ENCODE results near the gene MPDU1.

MPDU1 gene

DNA sequence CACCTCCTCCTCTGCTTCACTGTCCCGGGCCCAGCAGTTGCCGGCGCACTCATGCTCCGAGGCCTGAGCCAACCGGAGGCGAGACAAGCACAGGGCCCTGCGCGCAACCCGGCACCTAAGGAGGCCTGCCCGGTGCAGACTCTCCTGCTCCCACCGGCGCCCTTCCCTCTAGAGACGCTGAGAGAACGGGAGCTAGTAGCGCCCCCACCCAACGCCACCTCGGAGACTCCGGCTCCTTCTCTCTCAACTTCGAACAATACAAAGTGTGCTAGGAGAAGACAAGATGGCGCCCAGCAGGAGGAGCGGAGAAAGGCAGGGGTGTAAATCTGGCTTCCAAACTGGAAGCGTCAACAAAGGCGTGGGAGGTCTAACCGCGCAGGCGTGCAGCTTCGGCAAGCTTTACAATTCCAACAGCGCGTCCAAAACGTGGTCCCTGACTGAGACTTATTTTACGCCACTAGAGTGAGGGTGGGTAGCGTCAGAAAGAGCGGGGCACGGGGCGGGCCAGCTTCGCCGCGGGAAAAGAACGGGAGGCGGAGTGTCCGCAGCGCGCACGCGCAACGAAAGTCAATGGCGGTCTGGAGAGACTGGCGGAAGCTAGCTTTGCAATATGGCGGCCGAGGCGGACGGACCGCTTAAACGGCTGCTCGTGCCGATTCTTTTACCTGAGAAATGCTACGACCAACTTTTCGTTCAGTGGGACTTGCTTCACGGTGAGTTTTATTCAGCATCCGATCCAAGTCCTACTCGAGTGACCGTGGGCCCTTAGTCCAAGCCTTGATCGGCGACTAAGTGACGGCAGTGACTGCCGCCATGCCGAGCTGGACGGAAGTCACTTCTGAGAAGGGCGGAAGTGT lies at the start of gene MPDU1:
Gene MPDU1 (plus strand): TSS at position 600 of the 857 bp plus-strand sequence. CDS start 11 bp downstream, at position 611.
- Histone ChIP-seq H3K4me3 (ENCODE audit: low read length in 2 of 2) (peak within 1 kb of the TSS; percentile 89 to 96), H3K9me3 (ENCODE audit: control insufficient read depth in 2 of 2, low read length in 2 of 2) (no peaks in the 10 kb centered on the region), H3K9ac (ENCODE audit: low read depth in 1 of 2, low read length in 2 of 2) (peak within 1 kb of the TSS; percentile 94 to 96), H3K27me3 (ENCODE audit: control insufficient read depth in 2 of 2, insufficient read depth in 2 of 2, low read length in 2 of 2) (no peaks in the 10 kb centered on the region), H3K4me1 (ENCODE audit: control insufficient read depth in 2 of 2, insufficient read depth in 2 of 2, low read length in 2 of 2) (peaks cover 34 to 40% of the 10 kb centered on the region in 2 donors), H3K36me3 (ENCODE audit: control insufficient read depth in 2 of 2, insufficient read depth in 2 of 2, low read length in 2 of 2) (peaks cover 23% of the 10 kb centered on the region in 2 donors), H3K27ac (ENCODE audit: low read depth in 2 of 2, low read length in 2 of 2) (peak within 1 kb of the TSS; percentile 97 to 99)

DNA sequence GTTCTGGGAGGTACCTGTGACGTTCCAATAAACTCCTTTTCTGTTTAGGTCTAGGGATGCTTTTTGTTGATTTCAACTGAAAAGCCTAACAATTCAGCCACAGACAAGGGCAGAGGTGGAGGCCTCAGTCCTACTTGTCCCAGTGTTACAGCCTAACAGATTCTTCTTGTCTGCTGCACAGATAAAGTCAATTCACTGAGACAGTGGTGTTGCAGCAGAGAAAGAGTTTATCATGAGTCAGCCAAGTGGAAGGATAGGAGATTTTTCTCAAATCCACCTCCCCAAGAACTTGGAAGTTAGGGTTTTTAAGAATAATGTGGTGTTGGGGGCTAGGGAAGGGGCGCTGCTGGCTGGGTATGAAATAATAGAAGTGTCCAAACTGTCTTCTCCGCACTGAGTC lies 45.6 kb upstream of the MPDU1 start:
- Histone ChIP-seq H3K27me3 (ENCODE audit: control insufficient read depth in 2 of 2, insufficient read depth in 2 of 2, low read length in 2 of 2) (no peaks in the 10 kb centered on the region), H3K9ac (ENCODE audit: low read depth in 1 of 2, low read length in 2 of 2) (no peak overlapping the region), H3K4me3 (ENCODE audit: low read length in 2 of 2) (no peak overlapping the region), H3K27ac (ENCODE audit: low read depth in 2 of 2, low read length in 2 of 2) (no peak overlapping the region), H3K36me3 (ENCODE audit: control insufficient read depth in 2 of 2, insufficient read depth in 2 of 2, low read length in 2 of 2) (no peaks in the 10 kb centered on the region), H3K4me1 (ENCODE audit: control insufficient read depth in 2 of 2, insufficient read depth in 2 of 2, low read length in 2 of 2) (no peaks in the 10 kb centered on the region), H3K9me3 (ENCODE audit: control insufficient read depth in 2 of 2, low read length in 2 of 2) (peaks cover 0 to 6% of the 10 kb centered on the region in 2 donors)

DNA sequence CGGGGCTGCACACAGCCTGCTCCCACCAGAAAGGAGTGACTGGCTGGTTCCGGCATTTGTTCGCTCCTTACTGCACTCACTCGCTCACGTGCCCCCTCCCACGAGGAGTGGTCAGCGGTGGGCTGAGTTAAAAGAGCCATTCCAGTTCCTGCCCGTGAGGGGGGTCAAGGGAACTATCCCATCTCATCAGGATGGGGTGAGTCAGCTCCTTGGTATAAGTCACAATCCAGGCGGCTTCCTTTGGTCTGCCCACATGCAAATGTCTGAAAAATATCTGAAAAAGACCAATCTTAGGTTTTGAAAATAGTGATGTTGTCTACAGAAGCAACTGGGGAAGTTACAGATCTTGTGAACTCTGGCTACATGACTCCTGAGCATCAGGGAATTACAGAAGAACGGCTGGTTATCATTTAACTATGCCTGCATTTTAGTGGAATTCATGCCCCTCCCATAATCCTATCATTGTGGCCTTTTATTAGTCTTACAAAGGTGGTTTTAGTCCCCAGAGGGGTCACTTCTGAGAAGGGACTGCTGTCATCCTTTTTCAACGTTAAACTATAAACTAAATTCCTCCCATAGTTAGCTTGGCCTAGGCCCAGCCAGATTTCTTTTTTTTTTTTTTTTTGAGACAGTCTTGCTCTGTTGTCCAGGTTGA lies 44.6 kb upstream of the MPDU1 start:
- H3K27ac ChIP-seq (ENCODE audit: low read depth in 2 of 2, low read length in 2 of 2), result no peak overlapping the region
- no peaks in the 10 kb centered on the region for H3K36me3 ChIP-seq (ENCODE audit: control insufficient read depth in 2 of 2, insufficient read depth in 2 of 2, low read length in 2 of 2)
- no peak overlapping the region for H3K4me3 ChIP-seq (ENCODE audit: low read length in 2 of 2)
- H3K9me3 ChIP-seq (ENCODE audit: control insufficient read depth in 2 of 2, low read length in 2 of 2), result peaks cover 0 to 6% of the 10 kb centered on the region in 2 donors
- H3K4me1 ChIP-seq (ENCODE audit: control insufficient read depth in 2 of 2, insufficient read depth in 2 of 2, low read length in 2 of 2), result no peaks in the 10 kb centered on the region
- no peak overlapping the region for H3K9ac ChIP-seq (ENCODE audit: low read depth in 1 of 2, low read length in 2 of 2)
- H3K27me3 ChIP-seq (ENCODE audit: control insufficient read depth in 2 of 2, insufficient read depth in 2 of 2, low read length in 2 of 2), result no peaks in the 10 kb centered on the region

DNA sequence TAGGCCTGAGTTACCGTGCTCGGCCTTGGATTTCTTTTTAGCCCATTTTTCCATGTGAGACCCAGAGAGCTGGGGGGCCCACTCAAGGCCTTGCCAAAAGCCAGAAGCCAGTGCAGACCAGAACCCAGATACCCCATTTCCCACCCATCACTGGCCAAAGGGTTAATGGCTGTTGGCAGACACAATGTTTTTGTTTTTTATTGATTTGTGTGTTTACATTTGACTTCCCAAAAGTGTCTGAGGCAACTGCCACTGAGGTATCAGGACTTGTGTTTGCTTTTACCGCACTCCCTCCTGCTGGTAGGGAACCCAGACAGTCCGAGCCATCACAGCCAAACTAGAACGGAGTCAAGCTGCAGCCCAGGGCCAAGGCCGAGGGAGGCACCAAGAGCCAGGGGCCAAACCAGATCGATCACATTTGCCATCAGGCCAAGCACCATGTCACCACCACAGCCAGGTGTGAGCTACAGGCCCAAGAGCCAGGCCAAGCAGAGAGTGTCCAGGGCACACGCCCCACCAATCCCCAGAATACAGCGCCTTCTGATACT lies 42.5 kb upstream of the MPDU1 start:
- no peaks in the 10 kb centered on the region for H3K36me3 ChIP-seq (ENCODE audit: control insufficient read depth in 2 of 2, insufficient read depth in 2 of 2, low read length in 2 of 2)
- no peak overlapping the region for H3K4me3 ChIP-seq (ENCODE audit: low read length in 2 of 2)
- no peaks in the 10 kb centered on the region for H3K27me3 ChIP-seq (ENCODE audit: control insufficient read depth in 2 of 2, insufficient read depth in 2 of 2, low read length in 2 of 2)
- H3K9me3 ChIP-seq (ENCODE audit: control insufficient read depth in 2 of 2, low read length in 2 of 2), result peaks cover 0 to 6% of the 10 kb centered on the region in 2 donors
- H3K4me1 ChIP-seq (ENCODE audit: control insufficient read depth in 2 of 2, insufficient read depth in 2 of 2, low read length in 2 of 2), result no peaks in the 10 kb centered on the region
- no peak overlapping the region for H3K9ac ChIP-seq (ENCODE audit: low read depth in 1 of 2, low read length in 2 of 2)
- H3K27ac ChIP-seq (ENCODE audit: low read depth in 2 of 2, low read length in 2 of 2), result no peak overlapping the region

DNA sequence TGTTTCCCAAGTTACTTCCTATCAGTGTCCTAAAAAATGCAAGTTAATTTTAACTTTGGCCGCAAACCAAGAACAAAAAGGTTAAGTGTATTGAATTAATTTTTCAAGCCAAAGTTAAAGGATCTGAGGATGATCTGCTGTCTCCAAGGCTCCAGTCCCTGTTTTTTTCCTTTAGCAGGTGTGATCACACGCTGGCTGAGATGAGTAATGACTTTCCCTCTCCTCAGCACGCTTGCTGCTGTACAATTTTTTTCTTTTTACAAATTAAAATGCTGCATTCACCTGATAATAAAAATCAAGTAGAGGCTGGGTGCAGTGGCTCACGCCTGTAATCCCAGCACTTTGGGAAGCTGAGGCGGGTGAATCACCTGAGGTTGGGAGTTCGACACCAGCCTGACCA lies 38.7 kb upstream of the MPDU1 start:
- Histone ChIP-seq H3K4me1 (ENCODE audit: control insufficient read depth in 2 of 2, insufficient read depth in 2 of 2, low read length in 2 of 2) (peaks cover 12 to 13% of the 10 kb centered on the region in 2 donors), H3K27me3 (ENCODE audit: control insufficient read depth in 2 of 2, insufficient read depth in 2 of 2, low read length in 2 of 2) (no peaks in the 10 kb centered on the region), H3K4me3 (ENCODE audit: low read length in 2 of 2) (no peak overlapping the region), H3K27ac (ENCODE audit: low read depth in 2 of 2, low read length in 2 of 2) (no peak overlapping the region), H3K9ac (ENCODE audit: low read depth in 1 of 2, low read length in 2 of 2) (no peak overlapping the region), H3K36me3 (ENCODE audit: control insufficient read depth in 2 of 2, insufficient read depth in 2 of 2, low read length in 2 of 2) (no peaks in the 10 kb centered on the region), H3K9me3 (ENCODE audit: control insufficient read depth in 2 of 2, low read length in 2 of 2) (no peaks in the 10 kb centered on the region)

DNA sequence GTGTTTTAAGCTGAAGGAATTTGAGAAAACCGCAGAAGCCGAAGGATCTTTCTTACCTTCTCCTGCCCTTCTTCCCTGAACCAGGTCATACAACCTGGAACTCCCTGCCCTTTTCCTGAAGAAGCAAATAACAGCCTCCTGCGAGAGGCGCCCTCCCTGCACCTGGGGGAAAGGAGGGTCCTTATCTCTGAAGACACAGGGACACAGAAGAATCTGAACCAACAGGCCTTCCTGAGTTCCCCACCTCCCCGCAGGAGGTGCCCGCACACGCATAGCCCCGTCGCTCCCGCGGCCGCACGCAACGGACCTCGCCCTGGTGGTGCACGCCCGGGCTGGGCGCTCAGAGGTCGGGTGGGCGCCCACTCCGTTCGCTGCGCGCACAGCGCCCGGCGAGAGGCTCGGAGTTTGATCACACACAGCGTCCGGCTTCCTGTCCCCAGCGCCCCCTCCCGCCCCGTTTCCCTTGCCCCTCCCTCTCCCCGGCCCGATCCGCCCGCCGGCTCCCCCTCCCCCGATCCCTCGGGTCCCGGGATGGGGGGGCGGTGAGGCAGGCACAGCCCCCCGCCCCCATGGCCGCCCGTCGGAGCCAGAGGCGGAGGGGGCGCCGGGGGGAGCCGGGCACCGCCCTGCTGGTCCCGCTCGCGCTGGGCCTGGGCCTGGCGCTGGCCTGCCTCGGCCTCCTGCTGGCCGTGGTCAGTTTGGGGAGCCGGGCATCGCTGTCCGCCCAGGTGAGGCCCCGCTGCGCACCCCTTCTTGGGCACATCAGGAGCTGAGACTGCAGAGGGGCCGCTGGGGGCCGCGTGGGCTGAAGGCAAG lies 34.9 kb upstream of the MPDU1 start, which contains the start of gene TNFSF12:
Gene TNFSF12 (plus strand): TSS at position 474 of the 816 bp plus-strand sequence. CDS start 96 bp downstream, at position 570.
- Histone ChIP-seq H3K4me1 (ENCODE audit: control insufficient read depth in 2 of 2, insufficient read depth in 2 of 2, low read length in 2 of 2) (peaks cover 14% of the 10 kb centered on the region in 2 donors), H3K36me3 (ENCODE audit: control insufficient read depth in 2 of 2, insufficient read depth in 2 of 2, low read length in 2 of 2) (peaks cover 0 to under 1% of the 10 kb centered on the region in 2 donors), H3K27me3 (ENCODE audit: control insufficient read depth in 2 of 2, insufficient read depth in 2 of 2, low read length in 2 of 2) (no peaks in the 10 kb centered on the region), H3K4me3 (ENCODE audit: low read length in 2 of 2) (peak within 1 kb of the TSS; percentile 71 to 89), H3K9ac (ENCODE audit: low read depth in 1 of 2, low read length in 2 of 2) (peak within 1 kb of the TSS; percentile 82 to 89), H3K27ac (ENCODE audit: low read depth in 2 of 2, low read length in 2 of 2) (peak within 1 kb of the TSS; percentile 67 to 80), H3K9me3 (ENCODE audit: control insufficient read depth in 2 of 2, low read length in 2 of 2) (no peaks in the 10 kb centered on the region)

DNA sequence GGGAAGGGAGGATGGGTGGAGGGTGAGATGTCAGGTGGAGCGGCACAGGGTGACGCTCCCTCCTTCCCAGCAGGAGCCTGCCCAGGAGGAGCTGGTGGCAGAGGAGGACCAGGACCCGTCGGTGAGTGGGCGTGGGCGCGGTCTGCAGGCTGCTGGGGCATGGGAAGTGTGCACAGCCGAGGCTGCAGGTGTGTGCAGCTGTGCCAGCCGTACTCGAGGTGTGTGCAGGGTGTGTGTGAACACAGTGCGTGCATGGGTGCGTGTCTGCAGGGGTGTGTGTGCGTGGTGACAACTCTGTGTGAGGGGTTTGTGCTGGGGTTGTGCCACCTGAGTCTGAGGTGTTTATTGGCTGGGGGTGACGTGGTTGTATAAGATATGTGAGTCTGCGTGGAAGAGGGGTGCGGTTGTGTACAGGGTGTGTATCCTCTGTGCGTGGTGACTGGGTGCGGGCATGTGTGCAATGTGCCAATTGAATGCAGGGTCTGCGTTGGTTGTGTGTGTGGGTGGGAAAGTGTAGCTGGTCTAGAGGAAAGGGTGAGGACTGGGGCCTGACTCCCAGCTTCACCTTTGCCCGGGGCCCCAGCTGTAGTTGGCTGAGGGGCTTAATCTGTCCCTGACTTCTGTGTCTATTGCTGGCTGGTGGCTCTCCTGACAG lies 34.1 kb upstream of the MPDU1 start:
- Histone ChIP-seq H3K9me3 (ENCODE audit: control insufficient read depth in 2 of 2, low read length in 2 of 2) (no peaks in the 10 kb centered on the region), H3K9ac (ENCODE audit: low read depth in 1 of 2, low read length in 2 of 2) (peak overlapping the region; percentile 52 to 82), H3K36me3 (ENCODE audit: control insufficient read depth in 2 of 2, insufficient read depth in 2 of 2, low read length in 2 of 2) (peaks cover 0 to 3% of the 10 kb centered on the region in 2 donors), H3K4me1 (ENCODE audit: control insufficient read depth in 2 of 2, insufficient read depth in 2 of 2, low read length in 2 of 2) (peaks cover 14% of the 10 kb centered on the region in 2 donors), H3K27ac (ENCODE audit: low read depth in 2 of 2, low read length in 2 of 2) (peak overlapping the region; percentile 67 to 80), H3K27me3 (ENCODE audit: control insufficient read depth in 2 of 2, insufficient read depth in 2 of 2, low read length in 2 of 2) (no peaks in the 10 kb centered on the region), H3K4me3 (ENCODE audit: low read length in 2 of 2) (peak overlapping the region; percentile 71 to 83)

DNA sequence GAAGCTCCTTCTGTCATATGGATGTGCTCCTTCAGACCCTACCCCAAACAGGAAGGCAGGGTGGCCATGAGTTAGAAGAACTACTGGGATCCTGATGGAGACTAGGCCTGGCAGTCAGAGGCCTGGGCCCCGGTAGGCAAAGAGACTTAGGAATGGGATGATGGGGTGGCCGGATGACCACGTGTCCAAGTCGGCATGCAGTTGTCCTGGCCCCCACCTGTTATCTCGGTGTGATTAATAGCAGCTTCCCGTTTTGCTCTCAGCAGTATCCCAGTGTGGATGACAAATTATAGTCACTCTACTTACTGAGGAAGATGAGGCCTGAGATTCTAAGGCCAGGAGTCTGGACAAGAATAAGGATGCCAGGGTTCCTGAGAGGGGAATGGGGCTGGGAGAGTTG lies 33.3 kb upstream of the MPDU1 start:
- peaks cover 0 to 3% of the 10 kb centered on the region in 2 donors for H3K36me3 ChIP-seq (ENCODE audit: control insufficient read depth in 2 of 2, insufficient read depth in 2 of 2, low read length in 2 of 2)
- peak overlapping the region in 1 of 2 donors; percentile 82 for H3K9ac ChIP-seq (ENCODE audit: low read depth in 1 of 2, low read length in 2 of 2)
- peak overlapping the region in 1 of 2 donors; percentile 67 for H3K27ac ChIP-seq (ENCODE audit: low read depth in 2 of 2, low read length in 2 of 2)
- H3K27me3 ChIP-seq (ENCODE audit: control insufficient read depth in 2 of 2, insufficient read depth in 2 of 2, low read length in 2 of 2), result no peaks in the 10 kb centered on the region
- H3K4me1 ChIP-seq (ENCODE audit: control insufficient read depth in 2 of 2, insufficient read depth in 2 of 2, low read length in 2 of 2), result peaks cover 14% of the 10 kb centered on the region in 2 donors
- no peaks in the 10 kb centered on the region for H3K9me3 ChIP-seq (ENCODE audit: control insufficient read depth in 2 of 2, low read length in 2 of 2)
- H3K4me3 ChIP-seq (ENCODE audit: low read length in 2 of 2), result no peak overlapping the region

DNA sequence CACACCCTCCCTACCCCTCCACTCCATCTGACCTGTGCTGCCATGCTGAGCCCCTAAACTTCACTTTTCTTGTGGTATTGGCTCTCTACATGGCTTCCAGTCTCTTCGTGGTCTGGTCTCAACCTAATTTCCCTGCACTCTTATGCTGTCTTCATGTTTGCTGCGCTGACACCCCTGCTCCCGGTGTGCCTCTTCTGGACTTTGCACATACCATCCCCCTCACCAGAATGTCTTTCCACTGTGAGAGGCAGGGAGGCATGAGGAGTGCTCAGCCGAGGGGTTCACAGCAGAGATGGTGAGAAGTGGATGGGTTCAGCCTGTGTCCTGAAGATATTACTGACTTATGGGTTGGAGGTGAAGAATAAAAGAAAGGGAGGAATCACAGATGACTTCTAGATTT lies 32.3 kb upstream of the MPDU1 start:
- Histone ChIP-seq H3K9ac (ENCODE audit: low read depth in 1 of 2, low read length in 2 of 2) (no peak overlapping the region), H3K27ac (ENCODE audit: low read depth in 2 of 2, low read length in 2 of 2) (no peak overlapping the region), H3K9me3 (ENCODE audit: control insufficient read depth in 2 of 2, low read length in 2 of 2) (no peaks in the 10 kb centered on the region), H3K4me1 (ENCODE audit: control insufficient read depth in 2 of 2, insufficient read depth in 2 of 2, low read length in 2 of 2) (peaks cover 14 to 16% of the 10 kb centered on the region in 2 donors), H3K36me3 (ENCODE audit: control insufficient read depth in 2 of 2, insufficient read depth in 2 of 2, low read length in 2 of 2) (peaks cover 0 to 3% of the 10 kb centered on the region in 2 donors), H3K27me3 (ENCODE audit: control insufficient read depth in 2 of 2, insufficient read depth in 2 of 2, low read length in 2 of 2) (no peaks in the 10 kb centered on the region), H3K4me3 (ENCODE audit: low read length in 2 of 2) (no peak overlapping the region)

Measured in mucosa of rectum (tissue), 2 donors.